Activated CD8-positive, alpha-beta memory T cell treated with anti-CD3 and anti-CD28 coated beads, Interleukin-2, amount 50 U/mL, for 1 hour (primary cell): ENCODE results near the gene GSS.

Experiments
- DNase-seq: peaks from one replicate; pipeline ENCODE4 v3.0.0-alpha.2; 2020; ENCODE audit errors: extremely low read depth

The GSS gene

DNA sequence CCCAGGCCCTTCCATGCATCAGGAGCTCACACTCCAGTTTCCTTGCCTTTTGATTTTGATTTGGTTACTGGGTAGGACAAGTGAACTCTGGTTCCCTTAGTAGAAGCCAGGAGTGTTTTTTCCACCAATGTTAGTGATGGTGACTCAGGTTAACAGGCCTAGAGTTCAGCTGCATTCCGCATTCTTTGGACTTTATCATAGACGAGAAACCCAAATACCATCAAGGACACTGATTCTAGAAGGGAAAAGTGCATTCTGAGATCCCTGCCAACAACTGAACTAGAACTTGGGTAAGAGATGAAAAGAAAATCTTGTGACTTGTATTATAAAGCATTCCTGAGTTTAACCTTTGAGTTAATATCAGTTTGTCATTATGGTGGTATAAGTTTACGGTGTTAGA, 8.9 kb downstream of the GSS start:
- no peak for DNase-seq

- DNase-seq: no peak
Observed at GRCh38 chr20:34945315-34946077, 10.1 kb downstream of the GSS start.

DNA sequence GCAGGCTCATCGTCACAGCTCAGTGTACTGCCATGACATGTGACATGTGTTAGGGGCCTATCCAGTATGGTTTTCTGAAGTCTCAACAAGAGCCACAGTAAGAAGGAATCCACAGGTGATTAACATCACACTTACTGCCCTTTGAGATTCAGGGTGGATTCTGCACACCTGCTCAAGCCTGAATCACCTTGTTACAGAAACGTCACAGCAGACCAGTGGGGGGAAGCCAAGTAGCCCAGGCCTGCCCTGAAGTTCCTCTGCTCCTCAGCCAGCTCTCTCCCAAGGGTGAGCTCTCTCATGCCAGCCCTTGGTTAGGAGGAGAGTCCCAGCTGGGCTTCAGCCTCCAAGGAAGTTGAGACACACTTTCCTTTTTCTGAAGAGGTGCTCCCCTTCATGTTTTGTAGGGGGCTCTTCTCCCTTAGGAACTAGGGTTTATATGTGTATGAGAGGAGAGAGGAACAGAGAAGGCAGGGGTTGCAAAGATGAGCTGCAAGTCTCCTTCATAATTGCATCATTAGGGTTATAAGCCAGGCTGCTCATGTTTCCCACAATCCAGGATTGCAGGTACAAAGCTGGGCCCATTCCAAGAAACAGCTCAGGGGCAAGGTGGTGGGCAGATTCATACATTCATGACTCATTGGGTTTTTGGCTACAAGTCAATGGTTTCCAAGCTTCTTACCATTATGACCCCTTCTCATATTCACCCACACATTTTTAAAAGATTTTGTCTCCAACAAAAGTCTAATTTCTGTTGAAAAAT, 11.6 kb downstream of the GSS start:
- DNase-seq: no peak

DNA sequence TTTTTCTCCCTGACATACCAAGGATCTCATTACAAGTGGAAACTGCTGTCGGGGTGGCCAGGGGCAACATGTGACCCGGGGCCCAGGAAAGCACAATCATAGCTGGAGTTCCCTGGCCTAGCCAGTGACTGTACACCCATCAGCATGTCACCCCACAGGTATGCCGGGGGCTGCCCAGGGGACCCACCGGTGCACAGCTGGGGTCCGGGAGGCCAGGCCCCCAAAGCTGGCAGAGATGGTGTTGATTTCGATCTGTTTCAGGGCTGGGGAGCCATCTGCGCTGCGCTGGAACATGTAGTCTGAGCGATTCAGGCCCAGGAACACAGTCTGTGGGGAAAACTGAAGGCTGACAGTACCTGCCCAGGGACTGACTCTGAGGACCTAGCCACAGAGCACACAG, 13.3 kb downstream of the GSS start:
- no peak for DNase-seq

- no peak for DNase-seq
Observed at GRCh38 chr20:34941226-34941625, 14.4 kb downstream of the GSS start.

GRCh38 chr20:34940081-34940481, 15.5 kb downstream of the GSS start:
- no peak for DNase-seq

GRCh38 chr20:34938466-34939163, 17.0 kb downstream of the GSS start:
- no peak for DNase-seq

- no peak for DNase-seq
Observed at GRCh38 chr20:34931771-34932170, 23.8 kb downstream of the GSS start.

GRCh38 chr20:34928411-34928810, 27.2 kb downstream of the GSS start:
- no peak for DNase-seq

DNA sequence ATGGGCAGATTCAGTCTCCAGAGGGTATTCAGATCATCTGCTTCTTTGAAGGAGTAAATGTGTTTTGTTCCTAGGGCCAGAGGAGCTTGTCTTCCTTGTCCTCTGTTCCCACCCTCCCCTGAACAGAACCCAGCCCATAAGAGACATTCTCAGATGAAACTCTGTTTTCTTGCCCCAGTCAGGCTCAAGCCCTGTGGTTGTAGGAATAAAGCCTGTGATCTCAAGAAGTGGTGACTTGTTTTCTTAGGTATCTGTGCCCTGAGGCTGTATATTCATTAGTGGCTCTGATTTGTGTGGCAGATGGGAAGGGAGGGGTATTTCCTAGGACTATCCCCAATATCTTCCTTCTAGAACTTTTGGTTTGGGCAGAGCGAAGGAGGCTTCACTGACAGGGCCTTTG, 27.9 kb downstream of the GSS start:
- no peak for DNase-seq

DNA sequence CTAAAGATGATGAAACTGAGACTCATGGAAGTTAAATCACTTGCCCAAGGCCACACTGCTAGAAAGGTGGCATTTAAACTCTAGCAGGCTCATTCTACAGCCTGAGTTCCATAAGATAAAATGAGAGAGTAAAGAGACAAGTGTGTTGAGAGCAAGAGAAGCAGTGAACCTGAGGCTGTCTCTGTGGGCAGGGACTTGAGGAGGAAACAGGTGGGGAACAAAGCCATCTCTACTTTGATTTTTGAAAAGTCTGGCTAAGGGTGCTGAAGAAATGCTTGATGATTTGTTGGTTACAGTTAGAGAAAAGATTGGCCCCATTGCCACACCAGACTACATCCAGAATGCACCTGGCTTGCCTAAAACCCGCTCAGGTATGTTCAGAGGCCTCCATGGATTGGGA, 29.0 kb downstream of the GSS start:
- no peak for DNase-seq

- DNase-seq: no peak
Observed at GRCh38 chr20:34925981-34926380, 29.6 kb downstream of the GSS start.

DNA sequence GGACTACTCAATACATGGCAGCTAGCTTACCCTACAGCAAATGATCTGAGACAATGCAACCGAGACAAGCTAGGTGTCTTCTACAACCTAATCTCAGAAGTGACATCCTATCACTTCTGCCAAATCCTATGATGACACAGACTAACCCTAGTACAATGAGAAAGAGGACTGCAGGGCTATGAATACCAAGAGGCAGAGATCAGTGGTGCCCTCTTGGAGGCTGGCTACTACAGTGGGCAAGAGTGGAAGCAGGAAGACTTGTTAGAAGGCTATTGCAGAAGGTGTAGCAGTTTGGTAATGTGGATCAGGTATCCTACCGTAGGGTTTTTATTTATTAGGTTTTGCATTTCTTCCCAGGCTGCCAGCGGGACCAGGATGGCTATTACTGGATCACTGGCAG, 30.3 kb downstream of the GSS start:
- DNase-seq: no peak

DNA sequence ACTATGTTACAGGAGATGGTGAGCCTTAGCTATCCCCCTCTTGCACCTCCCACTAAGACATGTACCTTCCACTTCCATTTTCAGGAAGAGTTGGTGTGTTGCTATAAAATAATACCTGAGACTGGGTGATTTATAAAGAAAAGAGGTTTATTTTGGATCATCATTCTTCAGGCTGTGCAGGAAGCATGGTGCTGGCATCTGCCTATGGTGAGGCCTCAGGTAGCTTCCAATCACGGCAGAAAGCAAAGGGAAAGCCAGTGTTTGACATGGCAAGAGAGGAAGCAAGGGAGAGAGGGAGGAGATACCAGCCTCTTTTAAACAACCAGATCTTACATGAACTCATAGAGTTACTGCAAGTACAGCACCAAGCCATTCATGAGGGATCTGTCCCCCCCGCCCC, 32.2 kb downstream of the GSS start:
- no peak for DNase-seq

DNA sequence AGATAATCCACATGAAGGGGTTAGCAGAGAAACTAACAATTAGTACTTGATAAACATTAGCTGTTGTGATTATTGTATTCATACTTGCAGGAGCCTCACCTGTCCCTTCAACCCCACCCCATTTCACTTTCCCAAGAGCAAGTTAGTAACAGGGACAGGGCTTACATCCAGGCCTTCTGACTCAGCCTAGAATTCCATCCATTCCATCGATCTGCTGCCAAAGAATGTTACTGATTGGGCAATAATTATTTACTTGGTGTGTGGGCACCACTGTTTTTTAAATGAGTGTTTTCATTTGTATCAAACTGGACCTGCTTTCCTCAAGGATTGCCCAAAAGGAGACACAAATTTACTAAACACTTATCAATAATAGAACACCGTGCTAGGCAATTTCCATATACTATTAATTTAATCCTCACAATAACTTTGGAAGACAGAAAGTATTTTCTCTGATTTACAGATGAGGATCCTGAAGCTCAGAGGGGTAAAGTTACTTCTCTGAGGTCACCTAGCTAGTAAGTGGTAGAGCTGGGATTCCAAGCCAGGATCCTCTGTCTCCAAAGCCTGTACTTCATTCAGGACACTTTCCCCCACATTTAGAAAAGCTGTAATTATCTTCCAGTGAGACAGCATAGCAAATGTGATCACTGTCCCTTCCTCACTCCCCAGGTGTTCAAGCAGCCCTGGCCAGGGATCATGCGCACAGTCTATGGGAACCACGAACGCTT, 32.8 kb downstream of the GSS start:
- DNase-seq: no peak

DNA sequence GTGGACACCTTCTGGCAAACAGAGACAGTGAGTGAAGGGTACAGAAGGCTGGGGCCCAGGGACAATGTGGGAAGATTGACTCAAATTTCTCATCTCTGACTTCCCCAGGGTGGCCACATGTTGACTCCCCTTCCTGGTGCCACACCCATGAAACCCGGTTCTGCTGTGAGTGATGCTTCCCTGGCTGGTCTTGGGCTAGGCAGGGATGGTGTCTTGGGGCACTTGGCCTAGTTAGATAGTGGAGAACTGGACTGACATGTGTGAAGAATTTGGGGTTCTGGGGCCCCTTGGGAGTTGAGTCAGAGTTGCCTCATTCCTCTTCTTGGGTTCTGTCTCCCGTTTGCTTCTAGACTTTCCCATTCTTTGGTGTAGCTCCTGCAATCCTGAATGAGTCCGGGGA, 34.2 kb downstream of the GSS start:
- DNase-seq: no peak

DNA sequence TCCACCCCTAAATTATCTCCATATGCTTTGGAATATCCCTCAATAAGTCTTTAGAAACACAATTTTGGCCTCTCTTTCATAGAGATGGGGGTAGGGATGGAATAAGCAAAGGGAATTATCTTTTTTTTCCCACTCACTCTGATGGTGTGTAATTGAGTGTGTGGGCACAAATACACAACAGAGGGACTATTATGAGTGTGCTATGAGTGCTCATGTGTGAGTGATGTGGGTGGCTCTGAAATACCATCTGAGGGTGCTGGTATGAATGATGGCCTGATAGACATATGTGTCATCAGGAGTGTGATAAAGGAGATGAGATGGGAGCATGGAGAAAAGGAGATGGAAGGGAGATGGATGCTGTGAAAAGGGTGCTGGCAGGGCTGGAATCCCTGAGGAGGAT, 35.6 kb downstream of the GSS start:
- no peak for DNase-seq

- DNase-seq: no peak
Observed at GRCh38 chr20:34916774-34917354, 38.7 kb downstream of the GSS start.

GRCh38 chr20:34915749-34916455, 39.7 kb downstream of the GSS start:
- no peak for DNase-seq

GRCh38 chr20:34915131-34915530, 40.5 kb downstream of the GSS start:
- DNase-seq: no peak
